D721Med (cell line): ENCODE measurements around the gene DLGAP4.

Experiments
- DNase-seq: peaks from one replicate; pipeline ENCODE4 v3.0.0; 2011; ENCODE audit warnings: low spot score; ENCODE audit not compliant: insufficient read length
- FAIRE-seq: peaks from 2 replicates; lab custom pipeline; 2011; peaks lifted over from hg19 to GRCh38; lab: Jason Lieb, UNC
- CTCF ChIP-seq: IDR thresholded peaks from 2 replicates; pipeline ENCODE4 v1.5.1; 2012; ENCODE audit warnings: mild to moderate bottlenecking, control low read depth; ENCODE audit not compliant: insufficient read depth; ENCODE audit errors: missing control alignments

Gene DLGAP4

GRCh38 chr20:36574366-36575135, 268.4 kb downstream of the DLGAP4 start:
- FAIRE-seq (no peak), DNase-seq (no peak)
- TF ChIP-seq CTCF, result no peak

GRCh38 chr20:36576081-36576445, 269.9 kb downstream of the DLGAP4 start:
- no peak for TF ChIP-seq CTCF
- FAIRE-seq, result no peak
- DNase-seq, result no peak
